NB4 (cell line): ENCODE data around the gene TRABD2B.

Experiments used
- DNase-seq: peaks from one replicate; pipeline ENCODE4 v3.0.0; 2010; ENCODE audit warnings: low read depth
- H3K4me3 ChIP-seq: one replicate; pipeline ENCODE4 v1.5.1; 2011; ENCODE audit warnings: mild to moderate bottlenecking, low read depth, low read length, moderate library complexity
- CTCF ChIP-seq: IDR thresholded peaks from one replicate; pipeline ENCODE4 v1.5.1; 2012; ENCODE audit warnings: low read depth, low read length
- MYC ChIP-seq: IDR thresholded peaks from 2 replicates; pipeline ENCODE4 v1.6.1; 2011; ENCODE audit warnings: low read depth, low read length
- POLR2A ChIP-seq: IDR thresholded peaks from 2 replicates; pipeline ENCODE4 v1.6.1; 2011; ENCODE audit warnings: mild to moderate bottlenecking; ENCODE audit not compliant: insufficient read length; ENCODE audit errors: extremely low read depth
- TF ChIP-seq, protein P1 (sequence below): IDR thresholded peaks from 2 replicates; pipeline ENCODE4 v1.6.1; 2011; ENCODE audit warnings: low read depth, low read length

TRABD2B gene

DNA sequence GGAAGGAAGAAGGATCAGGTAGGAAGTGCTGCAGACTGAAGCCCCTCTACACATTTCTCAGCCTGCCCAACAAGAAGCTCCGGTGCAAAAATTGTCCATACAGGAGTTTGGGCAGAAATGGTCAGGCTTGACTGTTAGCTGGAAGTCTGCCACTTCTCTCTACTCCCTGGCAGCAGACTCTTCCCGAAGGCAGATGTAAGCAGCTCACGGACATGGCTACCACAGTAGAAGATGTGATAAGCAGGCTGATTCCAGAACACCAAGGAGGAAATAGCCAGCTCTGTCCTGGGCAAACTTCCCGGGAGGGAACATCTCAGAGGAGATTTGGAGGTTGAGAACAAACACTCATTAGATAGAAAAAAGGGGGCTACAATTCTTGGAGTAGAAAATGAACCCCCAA lies 52.6 kb downstream of the TRABD2B start:
- H3K4me3 ChIP-seq: no peak overlapping the region
- TF ChIP-seq MYC: no peak
- TF ChIP-seq, protein P1, sequence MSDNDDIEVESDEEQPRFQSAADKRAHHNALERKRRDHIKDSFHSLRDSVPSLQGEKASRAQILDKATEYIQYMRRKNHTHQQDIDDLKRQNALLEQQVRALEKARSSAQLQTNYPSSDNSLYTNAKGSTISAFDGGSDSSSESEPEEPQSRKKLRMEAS: no peak
- no peak for TF ChIP-seq POLR2A
- TF ChIP-seq CTCF: no peak
- no peak for DNase-seq

GRCh38 chr1:47942240-47942629 lies 55.0 kb downstream of the TRABD2B start:
- no peak for DNase-seq
- H3K4me3 ChIP-seq: no peak overlapping the region
- TF ChIP-seq MYC (no peak), POLR2A (no peak), CTCF (no peak)
- TF ChIP-seq, protein P1: no peak

DNA sequence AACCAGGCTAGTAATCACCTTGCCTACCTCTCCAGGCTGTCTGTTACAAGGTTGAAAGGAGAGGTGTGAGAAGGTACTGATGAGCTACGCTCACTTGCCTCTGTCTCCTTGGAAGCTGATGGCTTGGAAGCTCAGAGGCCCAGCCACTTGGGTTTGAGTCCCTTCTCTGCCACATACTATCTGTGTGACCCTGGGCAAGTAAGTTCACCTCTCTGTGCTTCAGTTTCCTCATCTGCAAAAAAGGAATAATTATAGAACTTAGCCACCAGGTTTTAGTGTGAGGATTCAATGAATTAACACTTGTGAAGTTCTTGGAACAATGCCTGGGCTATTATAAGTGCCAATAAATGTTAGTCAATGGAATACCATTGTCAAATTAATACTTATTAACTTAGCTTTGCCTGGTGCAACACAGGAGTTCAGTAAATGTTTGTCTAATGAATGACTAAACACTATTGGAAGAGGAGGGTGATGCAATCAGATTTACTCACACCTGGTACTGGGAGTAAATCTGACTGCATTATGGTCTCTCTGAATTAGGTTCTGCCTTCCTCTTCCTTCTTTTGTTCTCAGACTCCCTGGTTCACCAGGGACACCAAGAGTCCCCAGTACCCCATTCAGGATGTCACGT lies 55.5 kb downstream of the TRABD2B start:
- DNase-seq: no peak
- TF ChIP-seq POLR2A (no peak), CTCF (no peak), MYC (no peak)
- TF ChIP-seq, protein P1: no peak
- H3K4me3 ChIP-seq: no peak overlapping the region

DNA sequence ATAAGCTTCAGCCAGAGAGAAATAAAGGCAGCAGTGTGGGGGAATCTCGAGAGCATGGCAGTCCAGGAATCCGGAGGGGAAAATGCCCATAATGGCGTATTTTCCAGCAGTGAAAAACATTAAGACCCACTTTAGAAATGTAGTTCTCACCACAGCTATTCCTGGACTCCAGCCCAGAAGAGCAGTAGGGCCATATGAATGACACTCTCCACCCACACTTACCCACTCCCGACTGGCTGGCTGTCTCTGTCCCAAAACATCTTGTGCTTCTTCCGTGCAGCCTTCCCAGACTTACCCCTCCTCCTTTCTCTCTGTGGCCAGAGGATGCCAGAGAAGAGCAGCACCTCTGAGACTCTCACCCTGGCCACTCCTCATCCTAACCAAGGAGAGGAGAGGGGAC lies 56.4 kb downstream of the TRABD2B start:
- TF ChIP-seq, protein P1: no peak
- TF ChIP-seq POLR2A (no peak), CTCF (no peak), MYC (no peak)
- H3K4me3 ChIP-seq: no peak overlapping the region
- DNase-seq: no peak

DNA sequence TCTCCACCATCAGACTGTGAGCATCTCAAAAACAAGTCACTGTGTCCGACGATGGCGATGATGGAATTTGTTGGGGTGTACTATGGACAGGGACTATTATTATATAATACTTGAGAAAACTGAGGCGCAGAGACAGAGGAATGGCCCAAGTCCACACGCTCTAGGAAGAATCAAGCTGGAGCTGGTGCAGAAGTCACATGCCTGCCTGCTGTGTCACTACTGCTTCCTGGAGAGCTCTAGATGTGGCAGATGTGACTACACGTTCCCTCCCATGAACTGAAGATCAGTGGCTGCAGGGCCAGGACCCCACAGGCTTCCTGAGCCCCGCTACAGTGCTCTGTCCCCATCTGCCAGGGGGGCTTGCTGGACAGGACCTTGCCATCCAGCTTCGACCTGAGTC lies 56.9 kb downstream of the TRABD2B start:
- DNase-seq: no peak
- no peak overlapping the region for H3K4me3 ChIP-seq
- TF ChIP-seq MYC (no peak), CTCF (no peak), POLR2A (no peak)
- TF ChIP-seq, protein P1: no peak
